Sigmoid colon (tissue), 7 donors: ENCODE results near the gene TXLNB. TPM values are rescaled to one million over a fixed set of nuclear protein-coding genes. Genes with fewer than 3 reads are reported as not detected.
"Not testable (repeated sequence)": the region's sequence is repeated elsewhere in the genome, so short reads cannot be mapped to it uniquely, and the experiment has no call there.

ENCODE experiments used
- DNase-seq: peaks from one replicate; pipeline ENCODE4 v3.0.0-alpha.2; 2019
- H3K27ac ChIP-seq, 4 donors: fragments of 200-600 bp; sonication (generic); one replicate each; pipeline ENCODE4 v1.5.1; 2016 to 2019; ENCODE audit warnings: mild to moderate bottlenecking in 1 of 4
- H3K27me3 ChIP-seq, 3 donors: fragments of 200-600 bp; sonication (generic); one replicate each; pipeline ENCODE4 v1.5.1; 2019; ENCODE audit warnings: mild to moderate bottlenecking in 1 of 3
- H3K36me3 ChIP-seq, 4 donors: fragments of 200-600 bp; sonication (generic); one replicate each; pipeline ENCODE4 v1.5.1; 2016 to 2019
- H3K4me1 ChIP-seq, 4 donors: fragments of 200-600 bp; sonication (generic); one replicate each; pipeline ENCODE4 v1.5.1; 2017 to 2019
- H3K4me3 ChIP-seq, 4 donors: fragments of 200-600 bp; sonication (generic); one replicate each; pipeline ENCODE4 v1.5.1; 2017 to 2019; ENCODE audit warnings: mild to moderate bottlenecking in 2 of 4, moderate library complexity in 1 of 4
- H3K9me3 ChIP-seq, 4 donors: fragments of 200-600 bp in 3 of 4; sonication (generic) in 3 of 4; one replicate each; pipeline versions ENCODE4 v1.5.1 to v1.6.1; 2013 to 2019
- CTCF ChIP-seq, 4 experiments: fragments of 450-650 bp in 3 of 4; fragments of 200-600 bp in 1 of 4; IDR thresholded peaks; one replicate each; pipeline ENCODE4 v1.5.1; 2016 to 2019; ENCODE audit warnings: antibody characterized with exemption in 4 of 4, mild to moderate bottlenecking in 3 of 4, moderate library complexity in 2 of 4
- EP300 ChIP-seq, 4 donors: sonication (generic); formaldehyde crosslinking; IDR thresholded peaks; one replicate each; pipeline ENCODE4 v1.6.1; 2017; ENCODE audit warnings: antibody characterized with exemption in 4 of 4
- POLR2A ChIP-seq, 2 donors: fragments of 450-650 bp; IDR thresholded peaks; one replicate each; pipeline ENCODE4 v1.6.1; 2016; ENCODE audit warnings: antibody characterized with exemption in 2 of 2, mild to moderate bottlenecking in 2 of 2, moderate library complexity in 2 of 2
- POLR2AphosphoS5 ChIP-seq, 4 donors: sonication (generic); formaldehyde crosslinking; IDR thresholded peaks; one replicate each; pipeline ENCODE4 v1.6.1; 2017; ENCODE audit warnings: antibody characterized with exemption in 4 of 4
- WGBS, 2 donors: extraction: QIAGEN DNeasy Blood & Tissue Kit; methylation state at CpG; one replicate each; pipeline ENCODE4 v1.1.7; 2013; 5-methylcytosine and 5-hydroxymethylcytosine counted together
- intact Hi-C: fragments of 100-400 bp; cut with DNase I; formaldehyde crosslinking; loops from one replicate; pipeline ENCODE4 v1.15.1; 2023
- polyA plus RNA-seq, 3 donors: library from polyadenylated mRNA; stranded (reverse); fragments of 200-250 nt; gene quantifications; one replicate each; pipeline ENCODE4 v1.2.3, GENCODE V29; 2013
- total RNA-seq, 4 donors: library from RNA; depleted of rRNA; stranded (reverse); fragments of >200 nt; gene quantifications; one replicate each; pipeline ENCODE4 v1.1.0, GENCODE V29; 2016
- donor health status: healthy with polysubstance abuse.
- donor health status: Bipolar disorder and iron deficiency.
- donor health status: healthy.

The TXLNB gene
- total and polyA plus RNA-seq, 7 donors = 0.58 to 3.9 (median 1.7) TPM; not detected in 1

GRCh38 chr6:139288496-139289040 lies 3.2 kb downstream of the TXLNB start:
- peaks cover 0 to 28% (median 21%) of the 10 kb centered on the region in 4 donors for H3K4me1 ChIP-seq
- intact Hi-C loops = no loop called here
- H3K36me3 ChIP-seq = no peaks in the 10 kb centered on the region
- WGBS, 2 donors = 93 to 95% methylated on average over 8 of the region's 8 CpGs
- H3K27me3 ChIP-seq = no peaks in the 10 kb centered on the region
- TF ChIP-seq POLR2AphosphoS5 (IDR thresholded peaks at IDR 0.05) (no peak), EP300 (IDR thresholded peaks at IDR 0.05) (no peak), POLR2A (IDR thresholded peaks at IDR 0.05) (no peak), CTCF (IDR thresholded peaks at IDR 0.05) (no peak)
- DNase-seq = no peak
- H3K4me3 ChIP-seq = no peak overlapping the region
- no peaks in the 10 kb centered on the region for H3K9me3 ChIP-seq
- H3K27ac ChIP-seq = no peak overlapping the region

GRCh38 chr6:139287868-139288267 lies 3.9 kb downstream of the TXLNB start:
- intact Hi-C loops = no loop called here
- no peaks in the 10 kb centered on the region for H3K27me3 ChIP-seq
- no peaks in the 10 kb centered on the region for H3K9me3 ChIP-seq
- peaks cover 0 to 28% (median 21%) of the 10 kb centered on the region in 4 donors for H3K4me1 ChIP-seq
- no peak for DNase-seq
- no peak overlapping the region for H3K27ac ChIP-seq
- no peak overlapping the region for H3K4me3 ChIP-seq
- TF ChIP-seq CTCF (IDR thresholded peaks at IDR 0.05) (no peak), EP300 (IDR thresholded peaks at IDR 0.05) (no peak), POLR2AphosphoS5 (IDR thresholded peaks at IDR 0.05) (no peak), POLR2A (IDR thresholded peaks at IDR 0.05) (no peak)
- WGBS, 2 donors = 97 to 99% methylated on average over 2 of the region's 2 CpGs
- no peaks in the 10 kb centered on the region for H3K36me3 ChIP-seq

- H3K9me3 ChIP-seq, H3K36me3 ChIP-seq, intact Hi-C loops, H3K27me3 ChIP-seq, H3K4me3 ChIP-seq, H3K27ac ChIP-seq, DNase-seq: not testable (repeated sequence)
- peaks cover 0 to 16% (median 14%) of the 10 kb centered on the region in 4 donors for H3K4me1 ChIP-seq
- 91 to 96% methylated on average over 10 of the region's 10 CpGs for WGBS, 2 donors
Measured at GRCh38 chr6:139286438-139286837, 5.4 kb downstream of the TXLNB start.

GRCh38 chr6:139285590-139285989 lies 6.2 kb downstream of the TXLNB start:
- no peaks in the 10 kb centered on the region for H3K36me3 ChIP-seq
- peaks cover 0 to 8% (median 5%) of the 10 kb centered on the region in 4 donors for H3K4me1 ChIP-seq
- WGBS, 2 donors = 90% methylated on average over 6 of the region's 6 CpGs
- intact Hi-C loops = no loop called here
- DNase-seq = no peak
- H3K9me3 ChIP-seq = no peaks in the 10 kb centered on the region
- no peaks in the 10 kb centered on the region for H3K27me3 ChIP-seq
- TF ChIP-seq POLR2AphosphoS5 (IDR thresholded peaks at IDR 0.05) (no peak), CTCF (IDR thresholded peaks at IDR 0.05) (no peak), POLR2A (IDR thresholded peaks at IDR 0.05) (no peak), EP300 (IDR thresholded peaks at IDR 0.05) (no peak)
- H3K27ac ChIP-seq = no peak overlapping the region
- H3K4me3 ChIP-seq = no peak overlapping the region

- Histone ChIP-seq H3K27me3 (no peaks in the 10 kb centered on the region), H3K27ac (no peak overlapping the region), H3K4me3 (no peak overlapping the region), H3K9me3 (no peaks in the 10 kb centered on the region), H3K36me3 (no peaks in the 10 kb centered on the region), H3K4me1 (no peaks in the 10 kb centered on the region)
- no peak for DNase-seq
- intact Hi-C loops = no loop called here
- 82 to 95% methylated on average over 3 of the region's 3 CpGs for WGBS, 2 donors
- no peak for TF ChIP-seq POLR2A (IDR thresholded peaks at IDR 0.05)
- TF ChIP-seq CTCF (IDR thresholded peaks at IDR 0.05) = no peak
- TF ChIP-seq EP300 (IDR thresholded peaks at IDR 0.05) = no peak
- no peak for TF ChIP-seq POLR2AphosphoS5 (IDR thresholded peaks at IDR 0.05)
Measured at GRCh38 chr6:139284789-139285188, 7.0 kb downstream of the TXLNB start.
